ENCODE results near the gene GABARAP.

GABARAP gene

GRCh38 chr17:7235693-7236665 is 6.3 kb downstream of the GABARAP start:
- Histone ChIP-seq H3K36me3 (peaks cover 59% of the 10 kb centered on the region), H3K27me3 (ENCODE audit: insufficient read depth, low read depth, severe bottlenecking) (no peaks in the 10 kb centered on the region), H3K27ac (no peak overlapping the region), H3K4me3 (ENCODE audit: low read depth, low read length) (no peak overlapping the region), H3K9me3 (ENCODE audit: severe bottlenecking) (no peaks in the 10 kb centered on the region)
- no peak for TF ChIP-seq CTCF (IDR thresholded peaks at IDR 0.05; ENCODE audit: low read depth, low read length)
- no peak for DNase-seq

- H3K4me3 ChIP-seq (ENCODE audit: low read depth, low read length), result peak within 1 kb of the TSS; percentile 92
- peaks cover 63% of the 10 kb centered on the region for H3K36me3 ChIP-seq
- H3K27ac ChIP-seq, result peak within 1 kb of the TSS; percentile 96
- peak; percentile 97 for DNase-seq
- no peak for TF ChIP-seq CTCF (IDR thresholded peaks at IDR 0.05; ENCODE audit: low read depth, low read length)
- H3K27me3 ChIP-seq (ENCODE audit: insufficient read depth, low read depth, severe bottlenecking), result no peaks in the 10 kb centered on the region
- no peaks in the 10 kb centered on the region for H3K9me3 ChIP-seq (ENCODE audit: severe bottlenecking)
Observed at GRCh38 chr17:7234083-7234951, 7.9 kb downstream of the GABARAP start, which contains the start of gene DVL2. Gene DVL2 (minus strand): TSS chr17:7234517. CDS start chr17:7234262, 255 bp downstream.

GRCh38 chr17:7233701-7234082 is 8.6 kb downstream of the GABARAP start:
- Histone ChIP-seq H3K9me3 (ENCODE audit: severe bottlenecking) (no peaks in the 10 kb centered on the region), H3K4me3 (ENCODE audit: low read depth, low read length) (peak overlapping the region; percentile 92), H3K36me3 (peaks cover 65% of the 10 kb centered on the region), H3K27ac (peak overlapping the region; percentile 96), H3K27me3 (ENCODE audit: insufficient read depth, low read depth, severe bottlenecking) (no peaks in the 10 kb centered on the region)
- DNase-seq, result peak; percentile 33
- no peak for TF ChIP-seq CTCF (IDR thresholded peaks at IDR 0.05; ENCODE audit: low read depth, low read length)

GRCh38 chr17:7232114-7232513 is 10.1 kb downstream of the GABARAP start:
- H3K27ac ChIP-seq, result no peak overlapping the region
- H3K4me3 ChIP-seq (ENCODE audit: low read depth, low read length), result peak overlapping the region; percentile 92; the same call in 1 of the 2 replicates
- H3K27me3 ChIP-seq (ENCODE audit: insufficient read depth, low read depth, severe bottlenecking), result no peaks in the 10 kb centered on the region
- no peak for TF ChIP-seq CTCF (IDR thresholded peaks at IDR 0.05; ENCODE audit: low read depth, low read length)
- no peak for DNase-seq
- no peaks in the 10 kb centered on the region for H3K9me3 ChIP-seq (ENCODE audit: severe bottlenecking)
- H3K36me3 ChIP-seq, result peaks cover 77% of the 10 kb centered on the region

GRCh38 chr17:7229504-7229903 is 12.7 kb downstream of the GABARAP start:
- Histone ChIP-seq H3K9me3 (ENCODE audit: severe bottlenecking) (no peaks in the 10 kb centered on the region), H3K27ac (no peak overlapping the region), H3K36me3 (peaks cover 77% of the 10 kb centered on the region), H3K4me3 (ENCODE audit: low read depth, low read length) (no peak overlapping the region), H3K27me3 (ENCODE audit: insufficient read depth, low read depth, severe bottlenecking) (no peaks in the 10 kb centered on the region)
- no peak for TF ChIP-seq CTCF (IDR thresholded peaks at IDR 0.05; ENCODE audit: low read depth, low read length)
- no peak for DNase-seq

Data from WERI-Rb-1 (cell line).